Renal pelvis (tissue), 4 donors: Measurements from ENCODE around the gene PLCG2. TPM values are rescaled to one million over a fixed set of nuclear protein-coding genes. Genes with fewer than 3 reads are reported as not detected.
"Not testable (repeated sequence)": the region's sequence is repeated elsewhere in the genome, so short reads cannot be mapped to it uniquely, and the experiment has no call there.

Source experiments
- DNase-seq: peaks from one replicate; pipeline ENCODE4 v3.0.0-alpha.2; 2013
- polyA plus RNA-seq, 3 donors: library from polyadenylated mRNA; unstranded; fragments of 120-200 nt; gene quantifications; one replicate each; pipeline ENCODE4 v1.2.1, GENCODE V29; 2013; ENCODE audit not compliant: insufficient read length in 3 of 3

The PLCG2 gene
- polyA plus RNA-seq, 3 donors: 32.7 to 67.4 (median 37.9) TPM

DNA sequence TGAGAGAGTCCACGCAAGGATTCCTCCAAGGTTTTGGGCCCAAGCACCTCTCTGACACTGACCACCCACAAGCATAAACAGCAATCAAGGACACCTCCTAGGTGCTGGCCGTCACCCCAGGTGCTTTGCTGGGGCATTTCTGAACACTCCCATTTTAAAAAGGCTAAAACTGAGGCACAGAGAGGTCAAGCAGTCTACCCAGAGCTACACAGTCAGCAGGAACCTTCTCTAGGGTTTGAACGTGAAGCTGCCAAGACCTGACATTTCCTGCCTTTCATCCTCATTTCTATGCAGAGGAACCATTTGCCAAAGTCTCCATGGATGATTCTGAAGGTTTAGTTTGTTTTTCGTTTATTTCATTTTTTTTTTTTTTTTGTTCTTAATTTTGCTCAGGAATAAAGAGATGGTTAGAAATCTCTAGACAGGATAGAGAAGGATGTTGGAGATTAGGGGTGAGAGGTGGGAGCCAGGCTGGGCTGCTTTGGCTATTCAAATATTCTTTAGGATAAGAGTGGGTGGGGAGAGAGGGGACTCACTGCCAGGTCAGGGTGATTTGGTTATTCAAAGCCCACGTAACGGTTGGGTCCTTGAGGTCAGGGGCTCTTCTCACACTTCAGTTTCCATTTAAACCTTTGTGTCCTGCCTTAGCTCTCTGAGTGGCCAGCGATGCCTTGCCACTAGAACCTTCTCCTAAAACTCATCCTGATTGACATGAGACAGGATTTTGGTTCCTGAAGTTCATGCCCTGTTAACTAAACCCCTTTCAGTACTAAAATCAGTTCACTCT is 6.2 kb downstream of the PLCG2 start:
- no peak for DNase-seq

- no peak for DNase-seq
These were observed 7.2 kb downstream of the PLCG2 start for GRCh38 chr16:81786321-81786720.

DNA sequence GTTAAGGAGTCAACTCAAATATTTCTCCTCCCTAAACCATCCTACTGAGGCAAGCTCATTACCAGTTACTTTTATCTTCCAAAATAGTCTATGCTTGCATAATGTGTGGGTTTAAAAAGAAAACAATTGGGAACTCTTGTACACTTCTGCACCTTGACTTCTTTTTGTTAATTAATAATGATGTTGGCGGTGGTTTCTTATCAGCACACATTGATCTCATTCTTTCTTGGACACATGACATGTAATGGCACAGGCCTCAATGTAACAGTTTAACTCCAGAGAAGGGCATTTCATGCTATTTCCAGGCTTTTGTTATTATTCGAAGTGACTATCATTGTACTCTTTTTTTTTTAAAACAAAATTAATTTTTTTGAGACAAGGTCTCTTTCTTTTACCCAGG is 7.8 kb downstream of the PLCG2 start:
- DNase-seq: no peak

- no peak for DNase-seq
These were observed 8.6 kb downstream of the PLCG2 start for GRCh38 chr16:81787659-81788058.

GRCh38 chr16:81790277-81790676 is 11.2 kb downstream of the PLCG2 start:
- DNase-seq: no peak

- peak; percentile 74 for DNase-seq
These were observed 11.8 kb downstream of the PLCG2 start for GRCh38 chr16:81790830-81791435.

- DNase-seq: no peak
These were observed 13.7 kb downstream of the PLCG2 start for GRCh38 chr16:81792828-81793227.

DNA sequence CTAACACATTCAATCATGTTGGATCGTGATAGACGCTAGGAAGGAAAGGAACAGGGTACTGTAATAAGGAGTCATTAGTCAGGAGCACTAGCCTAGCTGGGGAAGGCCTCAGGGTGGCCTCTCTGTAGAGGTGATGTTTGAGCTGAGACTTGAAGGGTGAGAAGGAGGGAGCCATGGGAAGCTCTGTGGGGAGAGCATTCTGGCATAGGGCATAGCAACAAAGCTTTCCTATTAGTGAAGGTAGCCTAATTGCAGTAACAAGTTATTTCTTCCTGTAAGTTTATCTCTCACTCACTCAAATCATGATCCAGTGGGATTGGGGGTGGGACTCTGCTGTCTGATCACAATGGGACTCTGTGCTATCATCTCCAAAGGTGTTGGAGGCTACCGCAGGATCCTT is 16.1 kb downstream of the PLCG2 start:
- DNase-seq: no peak

DNA sequence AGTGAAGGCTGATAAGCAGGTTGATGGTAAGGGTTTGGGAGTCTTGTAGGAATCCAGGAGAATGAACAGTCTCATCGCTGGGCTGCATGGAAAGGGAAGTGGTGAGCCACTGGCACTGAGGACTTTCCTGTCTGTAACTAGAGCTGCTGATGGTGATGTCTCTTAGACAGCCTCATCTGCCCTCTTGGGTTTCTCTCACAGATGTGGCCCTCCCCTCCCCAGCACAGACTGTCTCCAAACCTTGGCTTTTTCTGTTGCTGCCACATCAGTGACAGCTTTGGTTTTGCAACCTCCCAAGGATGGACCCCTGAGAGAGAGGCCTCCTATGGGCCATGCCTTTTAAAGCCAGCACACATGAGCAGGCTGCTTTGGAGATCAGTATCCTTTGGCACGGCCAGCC is 16.9 kb downstream of the PLCG2 start:
- no peak for DNase-seq

- no peak for DNase-seq
These were observed 17.7 kb downstream of the PLCG2 start for GRCh38 chr16:81796583-81797346.

- no peak for DNase-seq
These were observed 18.4 kb downstream of the PLCG2 start for GRCh38 chr16:81797443-81797842.

GRCh38 chr16:81798311-81799137 is 19.4 kb downstream of the PLCG2 start:
- DNase-seq: no peak

DNA sequence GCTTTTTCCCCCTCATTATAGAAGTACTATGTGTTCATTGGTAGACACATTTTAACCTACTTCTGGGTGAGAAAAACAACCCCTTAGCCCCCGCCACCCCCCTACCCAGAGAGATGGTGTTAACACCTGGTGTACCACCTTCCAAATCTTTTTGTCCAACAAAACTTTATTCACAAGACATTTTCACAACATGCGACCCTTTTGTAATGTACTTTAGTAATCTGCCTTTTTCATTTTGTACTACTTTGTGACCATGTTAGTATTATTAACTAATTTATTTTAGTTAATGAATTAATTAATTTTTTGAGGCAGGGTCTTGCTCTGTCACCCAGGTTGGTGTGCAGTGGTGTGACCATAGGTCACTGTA is 20.0 kb downstream of the PLCG2 start:
- no peak for DNase-seq

GRCh38 chr16:81801724-81802123 is 22.6 kb downstream of the PLCG2 start:
- not testable (repeated sequence) for DNase-seq

DNA sequence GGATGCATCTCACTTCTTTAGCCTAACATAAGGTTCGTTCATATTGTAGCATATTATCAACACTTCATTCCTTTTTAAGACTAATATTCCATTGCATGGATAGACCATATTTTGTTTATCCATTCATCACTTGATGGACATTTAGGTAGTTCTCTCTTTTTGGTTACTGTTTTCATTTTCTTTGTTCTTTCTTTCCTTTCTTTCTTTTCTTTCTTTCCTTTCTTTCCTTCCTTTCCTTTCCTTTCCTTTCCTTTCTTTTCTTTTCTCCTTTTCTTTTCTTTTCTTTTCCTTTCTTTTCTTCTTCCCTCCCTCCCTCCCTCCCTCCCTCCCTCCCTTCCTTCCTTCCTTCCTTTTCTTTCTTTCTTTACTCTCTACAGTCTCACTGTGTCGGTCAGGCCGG is 24.2 kb downstream of the PLCG2 start:
- DNase-seq: no peak

DNA sequence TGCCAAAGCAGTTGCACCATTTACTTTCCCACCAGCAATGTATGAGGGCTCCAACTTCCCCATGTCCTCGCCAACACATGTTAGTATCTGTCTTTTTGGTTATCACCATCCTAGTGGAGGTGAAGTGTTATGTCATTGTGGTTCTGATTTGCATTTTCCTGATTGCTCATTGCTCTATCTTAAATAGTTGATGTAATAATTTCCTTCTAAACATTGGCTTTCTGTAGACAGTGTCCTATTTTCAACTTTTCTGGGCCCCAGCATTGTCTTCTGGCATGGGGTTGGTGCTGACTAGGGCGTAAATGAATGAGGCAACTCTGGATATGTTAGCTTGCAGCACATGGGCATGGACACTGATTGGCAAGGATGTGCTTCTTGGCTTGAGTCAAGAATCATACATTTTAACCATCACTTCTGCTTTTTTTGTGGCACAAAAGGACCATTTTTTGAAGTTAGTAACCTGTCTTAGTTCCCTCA is 25.1 kb downstream of the PLCG2 start:
- DNase-seq: no peak

DNA sequence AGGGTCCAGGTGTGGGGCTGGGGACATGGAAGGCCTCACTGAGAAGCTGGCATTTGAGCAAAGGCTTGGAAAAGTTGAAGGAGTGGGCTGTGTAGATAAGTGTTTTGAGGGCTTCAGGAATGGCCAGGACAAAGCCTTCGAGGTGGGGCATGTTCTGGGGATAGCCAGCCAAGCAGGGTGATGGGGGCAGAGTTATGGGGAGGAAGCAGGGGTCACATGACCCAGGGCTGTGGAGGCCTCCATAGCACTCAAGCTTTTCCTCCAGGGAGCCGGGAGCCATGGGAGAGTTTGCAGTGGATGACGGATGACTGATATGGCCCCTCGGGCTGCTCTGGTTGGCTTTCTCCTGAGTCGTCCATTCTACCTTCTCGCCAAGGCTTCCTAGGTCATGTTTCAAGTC is 27.6 kb downstream of the PLCG2 start:
- no peak for DNase-seq

DNA sequence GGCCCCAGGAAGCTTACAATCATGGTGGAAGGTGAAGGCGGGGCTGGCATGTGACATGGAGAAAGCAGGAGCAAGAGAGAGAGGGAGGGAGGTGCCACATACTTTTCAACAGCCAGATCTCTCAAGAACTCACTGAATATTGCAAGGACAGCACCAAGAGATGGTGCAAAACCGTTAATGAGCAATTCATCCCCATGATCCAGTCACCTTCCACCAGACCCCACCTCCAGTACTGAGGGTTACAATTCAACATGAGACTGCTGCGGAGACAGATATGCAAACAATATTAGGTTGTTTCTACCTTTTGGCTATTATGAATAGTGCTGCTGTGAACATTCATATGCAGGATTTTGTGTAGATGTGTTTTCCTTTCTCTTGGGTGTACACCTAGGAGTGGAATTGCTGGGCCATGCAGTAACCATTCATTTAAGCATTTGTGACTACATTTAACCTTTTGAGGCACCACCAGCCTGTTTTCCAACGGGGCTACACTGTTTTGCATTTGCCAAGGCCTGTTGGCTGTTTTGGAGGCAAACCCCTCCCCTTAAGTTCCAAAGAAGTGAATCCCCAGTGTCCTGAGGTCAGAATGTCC is 28.8 kb downstream of the PLCG2 start:
- DNase-seq: no peak

DNA sequence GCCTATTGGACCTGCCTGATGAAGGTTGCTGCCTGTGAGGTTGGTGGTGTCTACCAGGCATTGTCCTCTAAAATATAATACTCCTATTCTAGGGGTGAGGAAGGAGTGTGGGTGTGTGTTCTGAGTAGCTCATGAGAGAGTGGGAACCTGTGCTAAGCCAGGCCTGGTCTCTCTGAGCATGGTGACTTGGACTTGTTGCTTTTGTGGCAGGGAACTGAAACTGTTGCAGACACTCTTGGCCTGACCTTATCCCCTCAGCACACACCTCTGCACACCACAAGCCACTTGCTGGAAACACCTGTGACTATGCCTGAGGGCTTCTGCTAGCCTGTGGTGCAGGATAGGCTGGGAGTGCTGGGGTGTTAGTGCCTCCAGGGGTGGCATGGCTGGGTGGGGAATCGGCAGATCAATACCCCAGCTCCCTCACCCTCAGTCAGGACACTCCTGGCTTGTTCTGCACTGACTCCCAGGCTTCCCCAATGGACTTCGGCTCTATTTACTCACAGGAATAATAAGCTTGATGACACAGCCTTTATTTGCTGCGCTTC is 29.9 kb downstream of the PLCG2 start:
- no peak for DNase-seq

- no peak for DNase-seq
These were observed 30.5 kb downstream of the PLCG2 start for GRCh38 chr16:81809567-81809966.

DNA sequence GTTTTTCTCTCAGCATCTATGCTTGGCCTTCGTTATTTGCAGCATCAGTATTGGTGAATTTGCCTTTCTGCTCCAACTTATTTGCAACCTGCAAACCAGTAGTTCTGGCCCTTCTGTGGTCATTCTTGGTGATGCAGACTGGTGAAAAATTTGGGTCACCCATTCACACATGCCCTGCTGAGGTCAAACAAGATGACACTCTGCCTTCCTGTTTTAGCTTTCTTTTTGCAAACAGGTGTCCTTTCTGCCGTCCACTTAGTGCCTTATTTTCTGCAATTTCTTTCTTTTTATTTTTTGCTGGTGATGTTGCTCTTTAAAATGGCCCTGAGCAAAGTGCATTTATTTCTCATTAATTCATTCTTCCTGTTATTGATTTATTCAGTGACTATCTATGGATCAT is 31.3 kb downstream of the PLCG2 start:
- no peak for DNase-seq
